TTC549 (cell line): ENCODE data around the gene ACO2.
"Not testable (repeated sequence)": the region's sequence is repeated elsewhere in the genome, so short reads cannot be mapped to it uniquely, and the experiment has no call there.

Source experiments
- FAIRE-seq: peaks from 2 replicates; lab custom pipeline; 2012; peaks lifted over from hg19 to GRCh38; lab: Jason Lieb, UNC

ACO2 gene

DNA sequence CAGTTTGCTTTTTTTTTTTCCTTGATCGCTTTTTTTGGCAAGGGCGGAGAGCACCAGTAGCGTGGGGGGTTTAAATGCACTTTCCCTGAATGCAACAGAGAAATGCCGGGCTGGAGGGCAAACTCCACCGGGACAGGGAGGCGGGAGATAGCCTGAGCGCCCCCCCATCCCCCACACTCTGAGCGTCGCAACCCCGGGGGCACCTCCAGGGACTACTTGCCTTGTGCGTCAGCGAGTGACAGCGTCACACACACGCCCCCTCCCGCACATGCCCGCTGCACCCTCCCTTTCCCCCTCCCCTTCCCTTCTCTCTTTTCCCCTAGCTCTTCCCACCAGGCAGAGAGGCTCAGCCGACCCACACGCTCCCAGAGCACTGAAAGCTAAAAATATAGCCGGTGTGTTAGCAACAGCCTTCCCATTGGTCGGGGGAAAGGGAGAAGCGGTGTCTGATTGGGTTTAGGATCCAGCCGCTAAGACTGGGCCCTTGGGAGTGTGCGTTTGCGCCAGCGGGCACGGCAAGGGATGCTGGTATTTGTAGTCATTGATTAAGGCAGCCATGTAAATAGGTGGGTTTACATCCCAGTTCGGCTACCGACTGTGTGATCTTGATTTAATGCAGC lies 20.6 kb upstream of the ACO2 start:
- peak; percentile 98 for FAIRE-seq

DNA sequence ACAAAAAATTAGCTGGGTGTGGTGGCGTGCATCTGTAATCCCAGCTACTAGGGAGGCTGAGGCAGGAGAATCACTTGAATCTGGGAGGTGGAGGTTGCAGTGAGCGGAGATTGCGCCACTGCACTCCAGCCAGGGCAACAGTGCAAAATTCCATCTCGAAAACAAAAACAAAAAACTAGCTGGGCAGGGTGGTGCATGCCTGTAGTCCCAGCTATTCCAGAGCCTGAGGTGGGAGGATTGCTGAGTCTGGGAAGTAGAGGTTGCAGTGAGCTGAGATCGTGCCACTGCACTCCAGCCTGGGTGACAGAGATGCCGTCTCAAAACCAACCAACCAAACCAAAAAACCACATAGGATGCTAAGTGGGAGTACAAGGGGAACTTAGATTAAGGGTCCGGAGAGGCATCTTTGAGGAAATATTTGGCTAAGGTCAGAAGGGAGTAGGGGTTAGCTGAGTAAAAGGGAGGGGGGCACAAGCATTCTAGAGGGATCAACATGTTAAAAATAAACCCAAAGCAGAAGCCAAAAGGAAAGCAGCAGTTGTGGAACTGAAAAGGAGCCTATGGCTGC lies 10.7 kb upstream of the ACO2 start:
- no peak for FAIRE-seq

DNA sequence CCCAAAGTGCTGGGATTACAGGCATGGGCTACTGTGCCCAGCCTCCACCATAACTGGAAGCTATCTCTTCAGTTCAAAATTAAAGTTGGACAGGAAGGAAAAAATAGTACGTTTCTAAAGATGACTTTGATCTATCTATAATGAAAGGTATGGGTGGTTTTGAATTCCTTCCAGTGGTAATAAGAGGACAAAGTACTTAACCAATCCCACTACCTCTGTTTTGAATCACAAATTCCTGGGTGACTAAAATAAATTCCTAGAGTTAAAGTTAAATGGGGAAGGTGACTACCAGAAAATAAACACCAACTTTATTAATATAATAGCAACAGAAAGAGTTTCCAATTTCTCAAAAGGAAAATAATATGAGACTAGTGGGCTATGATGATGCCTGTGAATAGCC lies 9.5 kb upstream of the ACO2 start:
- no peak for FAIRE-seq

DNA sequence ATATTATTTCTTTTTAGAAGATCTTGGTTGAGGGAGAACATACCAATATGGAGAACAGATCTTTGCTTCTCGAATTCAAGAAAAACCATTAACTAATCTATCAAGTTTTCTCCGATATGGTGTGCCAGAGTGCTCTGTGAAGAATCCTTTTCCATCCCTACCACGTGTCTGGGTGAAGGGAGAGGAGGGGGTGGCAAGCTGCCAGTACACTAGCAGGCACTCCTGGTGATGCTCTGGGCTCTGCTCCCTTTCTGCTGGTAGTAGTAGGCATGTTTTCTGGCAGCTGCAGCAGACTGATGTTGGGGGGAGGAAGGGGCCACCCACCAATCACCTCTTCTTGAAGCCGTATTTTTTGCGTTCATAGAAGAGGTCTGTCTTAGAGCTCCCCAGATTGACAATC lies 8.8 kb upstream of the ACO2 start:
- FAIRE-seq = not testable (repeated sequence)

DNA sequence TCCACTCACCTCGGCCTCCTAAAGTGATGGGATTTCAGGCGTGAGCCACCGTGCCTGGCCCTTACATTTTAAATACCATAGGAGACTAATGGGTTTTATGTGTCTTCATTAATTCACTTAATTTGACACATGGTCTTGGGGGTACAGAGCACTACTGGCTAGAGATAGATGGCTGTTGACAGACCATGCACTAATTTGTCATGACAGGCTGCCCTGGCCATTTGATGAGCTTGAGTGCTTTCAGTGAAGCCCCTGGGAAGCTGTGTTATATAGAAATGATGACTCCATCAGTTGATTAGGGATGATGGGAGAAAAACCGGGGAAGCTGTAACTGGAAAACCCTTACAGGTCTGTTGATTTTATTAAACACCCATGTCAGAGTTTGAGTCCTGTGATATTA lies 7.0 kb upstream of the ACO2 start:
- no peak for FAIRE-seq

DNA sequence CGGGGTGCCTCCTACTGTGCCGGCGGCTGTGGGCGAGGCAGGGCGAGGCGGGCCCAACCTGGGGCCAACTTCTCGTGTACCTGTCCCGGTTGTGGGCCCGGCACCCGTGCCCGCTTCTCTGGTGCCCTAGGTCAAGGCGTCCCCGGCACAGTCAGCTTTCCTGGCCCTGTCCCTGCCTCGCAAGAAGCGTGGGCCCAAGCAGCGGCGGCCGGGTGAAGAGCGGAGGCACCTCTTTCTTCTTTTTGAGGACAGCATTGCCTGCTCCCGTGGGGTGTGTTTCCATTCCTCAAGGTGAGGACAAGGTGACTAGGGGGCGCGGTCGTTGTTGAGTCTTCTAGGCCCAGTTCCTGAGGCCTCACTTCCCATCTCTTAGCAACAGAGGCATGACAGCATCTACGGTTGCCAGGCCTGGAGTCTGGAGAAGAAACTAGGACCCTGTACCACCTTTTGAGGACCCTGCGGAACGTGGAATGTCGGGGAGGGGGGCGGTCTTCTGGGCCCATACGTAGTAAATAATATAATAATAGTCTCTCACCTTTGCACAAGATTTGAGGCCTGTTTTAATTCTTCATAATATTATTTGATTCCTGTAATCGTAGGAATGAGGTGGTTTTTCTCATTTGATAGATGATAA lies 418 bp downstream of the ACO2 start:
- no peak for FAIRE-seq

DNA sequence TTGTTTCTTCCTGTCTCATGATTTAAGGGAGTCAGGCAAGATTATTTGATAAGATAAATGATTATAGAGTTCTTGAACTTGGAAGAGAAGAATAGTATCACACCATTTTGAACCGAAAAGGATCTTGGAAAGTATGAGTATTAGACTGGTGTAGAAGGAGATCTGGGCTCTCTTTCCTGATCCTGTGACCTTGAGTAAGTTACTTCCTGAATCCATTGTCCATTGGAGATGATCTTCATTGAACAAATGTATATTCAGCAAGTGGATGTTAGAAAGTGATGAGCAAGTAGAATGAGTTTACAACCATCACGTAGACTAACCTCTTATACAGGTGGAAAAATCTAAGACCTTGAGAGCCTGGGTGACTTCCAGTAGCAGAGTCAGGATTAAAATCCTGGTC lies 2.0 kb downstream of the ACO2 start:
- FAIRE-seq = no peak

DNA sequence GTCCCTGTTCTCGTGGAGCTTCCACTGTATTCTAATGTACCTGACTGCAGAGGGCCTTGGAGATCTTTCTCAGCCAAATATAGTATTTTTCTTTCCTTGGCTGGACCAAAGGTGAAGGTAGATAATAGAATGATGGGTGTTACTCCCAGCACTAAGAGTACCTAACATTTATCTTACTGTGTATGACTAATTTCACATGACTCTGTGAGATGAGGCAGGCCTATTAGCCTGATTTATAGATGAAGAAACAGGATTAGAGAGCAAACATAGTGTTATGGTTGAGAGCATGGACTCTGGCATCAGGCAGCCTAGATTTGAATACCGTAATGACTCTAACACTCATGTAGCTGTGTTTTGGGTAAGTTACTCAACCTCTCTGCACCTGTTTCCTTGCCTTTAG lies 2.7 kb downstream of the ACO2 start:
- FAIRE-seq = no peak

DNA sequence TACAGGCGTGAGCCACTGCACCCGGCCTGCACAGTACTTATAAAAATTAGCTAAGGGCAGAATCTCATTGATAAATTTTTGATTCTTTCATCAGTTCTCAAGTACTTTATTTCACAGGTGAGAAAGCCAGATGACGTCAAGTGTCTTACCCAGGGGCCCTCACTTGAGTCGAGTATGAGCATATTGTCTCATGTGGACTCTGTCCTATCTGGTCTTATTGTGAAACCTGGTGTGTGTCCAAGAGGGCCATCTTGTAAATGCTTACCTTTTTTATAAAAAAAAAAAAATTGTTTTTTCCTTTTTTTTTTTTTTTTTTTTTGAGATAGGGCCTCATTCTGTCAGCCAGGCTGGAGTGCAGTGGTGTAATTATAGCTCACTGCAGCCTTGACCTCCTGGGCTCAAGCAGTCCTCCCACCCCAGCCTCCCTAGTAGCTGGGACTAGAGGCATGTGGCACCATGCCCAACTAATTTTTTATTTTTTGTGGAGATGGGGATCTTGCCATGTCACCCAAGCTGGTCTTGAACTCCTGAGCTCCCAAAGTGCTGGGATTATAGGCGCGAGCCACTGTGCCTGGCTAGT lies 6.0 kb downstream of the ACO2 start:
- FAIRE-seq = no peak

DNA sequence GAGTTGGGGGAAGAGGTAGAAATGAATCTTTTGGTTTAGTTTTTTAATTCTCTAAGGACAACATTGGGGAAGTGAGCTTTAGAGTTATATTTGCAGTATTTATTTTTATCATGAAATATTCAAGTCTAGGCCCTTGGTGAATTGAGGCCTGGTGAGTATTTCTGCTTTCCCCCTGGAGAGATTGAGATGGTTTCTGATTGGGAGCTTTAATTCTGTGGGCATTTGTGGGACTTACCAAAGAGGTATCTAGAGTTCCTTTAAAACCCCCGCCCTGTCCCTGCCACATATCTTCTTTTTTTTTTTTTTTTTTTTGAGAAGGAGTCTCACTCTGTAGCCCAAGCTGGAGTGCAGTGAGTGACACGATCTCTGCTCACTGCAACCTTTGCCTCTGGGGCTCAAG lies 9.6 kb downstream of the ACO2 start:
- no peak for FAIRE-seq

DNA sequence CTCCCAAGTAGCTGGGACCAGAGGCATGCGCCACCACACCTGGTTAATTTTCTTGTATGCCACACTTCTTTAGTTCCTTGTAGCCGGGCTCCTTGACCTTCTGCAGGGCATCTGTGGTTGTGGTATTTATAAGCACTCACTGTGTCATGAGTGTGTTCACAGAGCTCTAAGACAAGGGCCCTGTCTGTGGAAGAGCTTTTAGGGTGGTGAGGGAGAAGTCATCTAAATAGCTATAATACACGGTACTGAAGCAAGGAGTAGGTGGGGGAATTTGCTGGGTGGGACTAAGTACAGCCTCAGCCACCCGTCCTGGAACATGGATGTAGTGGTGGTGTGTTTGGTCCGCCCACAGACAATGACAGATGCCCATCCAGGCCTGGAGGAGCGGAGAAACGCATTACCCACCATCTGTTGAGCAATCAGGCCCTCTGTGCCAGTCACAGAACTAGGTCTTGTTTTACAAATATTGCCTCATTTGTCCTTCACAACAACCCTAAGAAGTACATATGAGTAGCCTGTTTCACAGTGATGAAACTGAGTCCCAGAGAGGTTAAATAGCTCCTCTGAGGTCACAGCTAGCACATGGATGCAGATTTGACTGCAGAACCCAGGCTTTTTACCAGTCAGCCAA lies 10.1 kb downstream of the ACO2 start:
- no peak for FAIRE-seq

DNA sequence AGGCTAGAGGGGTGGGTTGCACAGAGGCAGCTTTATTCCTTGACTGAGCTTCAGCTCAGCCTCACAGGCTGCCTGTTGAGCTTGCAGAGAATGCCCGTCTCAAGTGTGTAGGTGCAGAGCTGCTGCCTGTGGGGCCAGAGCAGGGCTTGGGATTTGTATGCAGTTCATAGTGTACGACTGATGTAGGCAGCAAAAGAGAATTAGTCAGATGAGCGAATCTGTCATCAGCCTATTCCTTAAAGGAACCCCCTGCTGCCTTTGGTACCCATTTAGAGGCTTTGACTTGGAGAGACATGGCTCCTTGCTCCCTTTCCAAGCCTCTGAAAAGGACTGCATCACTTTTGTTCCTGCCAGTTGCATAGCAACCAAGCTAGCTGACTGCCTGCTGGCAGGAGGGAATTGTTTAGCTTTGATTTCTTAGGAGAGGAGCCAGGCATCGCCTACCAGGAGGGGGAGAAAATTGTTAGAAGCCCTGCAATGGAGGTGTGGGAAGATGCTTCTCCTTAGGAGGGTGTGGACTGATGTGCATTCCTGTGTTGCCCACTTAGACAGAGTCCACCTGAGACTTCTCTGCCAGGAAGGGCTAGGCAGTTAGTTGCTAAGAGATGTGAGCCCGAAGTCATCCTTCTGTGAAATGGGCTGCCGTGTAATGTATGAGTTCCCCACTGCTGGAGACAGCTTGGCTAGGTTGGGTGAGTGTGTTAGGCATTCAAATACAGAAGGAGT lies 10.9 kb downstream of the ACO2 start:
- no peak for FAIRE-seq

DNA sequence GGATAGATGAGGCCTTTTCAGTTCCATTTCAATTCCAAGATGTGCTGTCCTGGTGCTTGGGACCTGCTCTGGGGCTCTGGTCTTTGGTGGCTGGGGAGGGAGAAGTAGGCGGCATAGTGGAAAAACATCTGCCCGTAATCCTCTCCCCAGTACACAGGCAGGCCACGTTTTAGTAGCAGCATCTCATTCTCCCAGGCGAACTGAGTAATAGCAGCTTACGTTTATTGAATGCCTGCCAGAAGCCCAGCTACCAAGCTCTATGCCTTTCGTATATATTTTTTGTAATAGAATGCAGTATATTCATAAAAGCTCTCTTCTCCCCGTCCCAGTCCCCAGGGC lies 11.4 kb downstream of the ACO2 start:
- no peak for FAIRE-seq

DNA sequence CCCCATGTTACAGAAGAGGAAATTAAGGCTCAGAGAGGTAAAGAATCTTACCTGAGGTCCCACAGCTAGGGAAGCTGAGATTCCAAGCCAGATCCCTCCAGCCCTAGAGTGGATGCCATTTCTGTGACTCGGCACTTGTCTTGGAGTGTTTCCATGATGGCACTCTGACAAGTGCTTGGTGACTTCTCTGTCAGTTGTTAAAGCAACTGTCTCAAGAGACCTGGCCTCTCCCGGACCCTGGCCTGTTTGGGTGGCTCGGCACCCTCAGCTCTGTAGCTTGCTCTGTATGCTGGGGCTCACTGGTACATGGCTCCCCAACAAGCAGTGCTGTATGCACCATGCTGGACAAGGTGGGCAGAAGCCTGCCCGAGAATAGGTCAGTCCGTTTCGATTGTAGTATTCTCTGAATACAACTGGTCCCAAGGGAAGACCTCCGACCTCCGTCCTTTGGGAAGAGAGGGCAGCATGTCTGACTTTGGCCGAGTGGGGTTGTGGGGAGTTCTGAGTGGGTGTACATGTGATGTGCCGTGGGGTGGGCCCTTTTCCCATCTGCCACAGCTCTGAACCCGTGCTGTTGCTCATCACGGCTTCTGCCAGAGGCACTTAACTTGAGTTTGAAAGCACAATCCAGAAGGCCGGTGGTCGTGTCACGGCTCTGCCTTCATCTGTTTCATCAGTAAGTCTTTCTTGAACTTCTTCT lies 12.4 kb downstream of the ACO2 start:
- no peak for FAIRE-seq

DNA sequence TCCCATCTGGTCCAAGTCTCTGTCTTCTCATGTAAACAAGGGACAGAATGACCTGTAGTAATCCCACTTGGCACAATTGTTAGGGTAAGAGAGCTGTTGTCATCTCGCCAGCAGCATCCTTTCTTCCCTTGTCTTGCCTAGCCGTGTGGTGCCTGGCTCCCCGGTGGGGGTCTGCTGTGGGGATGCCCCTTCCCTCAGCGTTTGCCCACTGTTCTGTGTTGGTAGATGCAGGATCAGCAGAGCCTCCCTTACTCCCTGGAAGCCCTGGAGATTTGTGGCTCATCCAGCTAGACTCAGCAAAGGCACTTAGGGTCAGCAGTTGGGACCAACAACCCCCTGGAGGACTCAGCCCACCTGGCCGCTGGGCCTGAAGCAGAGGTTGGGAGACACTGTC lies 13.0 kb downstream of the ACO2 start:
- FAIRE-seq = no peak

DNA sequence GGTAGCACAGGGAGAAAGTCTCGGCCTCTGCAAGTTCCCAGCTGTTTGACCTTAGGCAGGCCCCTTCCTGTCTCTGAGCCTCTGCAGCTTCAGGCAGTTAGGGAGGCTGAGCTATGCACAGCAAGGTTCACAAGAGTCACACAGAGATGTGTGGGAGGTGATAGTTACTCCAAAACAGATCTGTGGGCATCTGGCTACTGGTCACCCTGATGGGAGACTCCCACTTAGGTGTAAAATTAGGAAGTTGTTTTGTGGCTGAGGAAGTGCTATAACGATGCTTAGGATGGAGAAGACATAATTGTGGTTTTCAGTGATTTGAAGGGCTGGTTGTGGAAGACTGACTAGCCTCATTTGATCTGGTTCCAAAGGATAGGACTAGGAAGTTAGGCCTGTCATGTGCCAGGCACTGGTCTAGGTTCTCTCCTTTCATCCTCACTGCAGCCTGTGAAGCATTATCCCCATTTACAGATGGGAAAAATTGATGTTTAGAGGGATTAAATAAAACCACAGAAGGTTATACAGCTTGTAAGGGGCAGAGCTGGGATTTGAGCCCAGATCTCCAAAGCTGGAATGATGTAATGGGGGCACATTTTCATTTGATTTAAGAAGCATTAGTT lies 13.5 kb downstream of the ACO2 start:
- FAIRE-seq = no peak

DNA sequence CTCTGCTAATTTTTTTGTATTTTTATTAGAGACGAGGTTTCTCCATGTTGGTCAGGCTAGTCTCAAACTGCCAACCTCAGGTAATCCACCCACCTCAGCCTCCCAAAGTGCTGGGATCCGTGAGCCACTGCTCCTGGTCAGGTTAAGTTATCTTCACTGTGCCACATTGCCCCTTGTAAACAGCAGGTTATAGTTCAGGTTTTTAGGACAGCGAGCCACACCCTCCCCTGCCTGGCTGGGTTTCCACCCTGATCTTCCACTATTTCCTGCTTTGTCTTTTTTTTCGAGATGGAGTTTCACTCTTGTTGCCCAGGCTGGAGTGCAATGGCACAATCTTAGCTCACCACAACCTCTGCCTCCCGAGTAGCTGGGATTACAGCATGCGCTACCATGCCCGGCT lies 16.1 kb downstream of the ACO2 start:
- no peak for FAIRE-seq

DNA sequence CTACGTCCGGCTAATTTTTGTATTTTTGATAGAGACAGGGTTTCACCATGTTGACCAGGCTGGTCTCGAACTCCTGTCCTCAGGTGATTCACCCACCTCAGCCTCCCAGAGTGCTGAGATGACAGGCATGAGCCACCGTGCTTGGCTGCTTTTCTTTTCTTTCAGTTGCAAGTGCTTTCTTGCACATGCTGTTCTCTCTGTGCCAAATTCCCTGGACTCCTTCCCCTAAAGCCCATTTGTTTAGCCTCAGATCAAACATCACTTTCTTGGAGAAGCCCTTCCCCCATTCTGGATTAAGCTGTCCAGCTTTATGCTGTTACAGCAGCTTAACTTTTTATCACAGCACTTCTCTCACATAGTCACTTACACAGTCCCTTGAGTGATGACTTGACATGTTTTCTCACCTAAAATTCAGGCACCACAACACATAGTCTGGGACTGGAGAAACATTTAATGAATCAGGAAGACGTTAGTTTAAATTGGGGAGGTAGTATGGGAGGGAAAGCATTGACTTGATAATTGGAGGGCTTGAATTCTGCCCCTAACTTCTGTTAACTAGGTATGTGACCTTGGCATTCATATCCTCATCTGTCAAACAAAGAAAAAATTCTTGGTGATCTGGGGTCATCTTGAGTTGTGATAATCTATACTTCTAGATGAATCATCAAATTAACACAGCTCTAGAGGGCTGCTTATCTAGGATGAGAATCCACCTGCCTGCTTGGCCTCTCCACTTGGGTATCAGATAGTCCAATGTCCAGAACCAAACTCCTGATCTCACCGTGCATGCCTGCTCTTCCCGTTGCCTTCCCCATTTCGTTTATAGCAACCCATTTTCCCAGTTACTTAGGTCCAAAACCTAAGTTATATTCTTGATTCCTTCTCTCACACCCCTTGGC lies 18.4 kb downstream of the ACO2 start:
- FAIRE-seq = no peak

DNA sequence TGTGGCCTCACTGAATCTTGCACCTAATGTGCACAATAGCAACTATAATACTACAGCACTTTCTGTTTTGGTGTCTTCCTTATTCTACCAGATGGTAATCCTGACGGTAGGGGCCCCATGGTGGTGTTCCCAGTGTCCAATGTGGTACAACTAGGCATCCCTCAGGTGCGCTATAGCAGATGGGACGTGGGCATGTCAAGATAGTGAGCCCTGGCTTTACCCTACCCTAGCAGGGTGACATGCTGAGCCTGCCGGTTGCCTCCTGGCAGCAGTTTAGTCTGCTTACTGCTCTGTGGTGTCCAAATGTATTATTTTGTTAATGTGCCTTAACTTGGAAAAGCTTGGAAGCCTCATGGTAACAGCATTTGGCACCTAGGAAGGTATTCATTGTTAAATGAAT lies 19.2 kb downstream of the ACO2 start:
- no peak for FAIRE-seq

DNA sequence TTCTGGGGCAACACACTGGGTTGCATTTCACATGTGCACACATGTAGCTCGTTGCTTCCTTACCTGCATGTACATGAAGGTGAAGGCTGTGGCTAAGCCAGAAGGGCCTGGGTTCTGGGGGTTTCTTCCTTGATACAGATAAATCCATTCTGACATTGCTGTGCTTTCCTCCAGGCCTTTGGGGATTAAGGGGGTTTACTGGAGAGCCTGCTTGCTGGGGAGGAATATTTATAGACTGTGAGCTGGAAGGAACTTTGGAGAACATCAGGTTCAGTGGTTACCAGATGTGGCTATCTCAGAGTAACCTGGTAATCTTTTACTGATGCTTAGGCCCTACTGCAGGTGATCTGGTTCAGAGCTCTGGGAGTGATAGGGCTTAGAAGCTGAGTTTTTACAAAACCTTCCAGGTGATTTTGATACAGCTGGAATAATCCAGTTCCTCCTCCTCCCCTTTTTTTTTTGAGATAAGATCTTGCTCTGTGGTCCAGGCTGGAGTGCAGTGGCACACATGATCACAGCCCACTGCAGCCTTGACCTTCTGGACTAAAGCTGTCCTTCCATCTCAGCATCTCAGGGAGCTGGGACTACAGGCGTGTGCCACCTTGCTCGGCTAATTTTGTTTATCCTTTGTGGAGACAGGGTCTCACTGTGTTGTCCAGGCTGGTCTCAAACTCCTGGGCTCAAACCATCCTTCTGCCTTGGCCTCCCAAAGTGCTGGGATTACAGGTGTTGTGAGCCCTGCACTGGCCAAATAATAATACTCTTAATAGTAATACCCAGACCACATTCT lies 19.9 kb downstream of the ACO2 start:
- no peak for FAIRE-seq
